Loucy (cell line): ENCODE data around the gene ADCY5.

Source experiments
- CTCF ChIP-seq: fragments of 200-600 bp; sonication (generic); conservative IDR thresholded peaks from 2 replicates; pipeline ENCODE4 v1.5.1; 2014; ENCODE audit warnings: mild to moderate bottlenecking, antibody characterized with exemption, low read length
- EZH2phosphoT487 ChIP-seq: fragments of 200-600 bp; IDR thresholded peaks from 2 replicates; pipeline ENCODE4 v1.6.1; 2018; ENCODE audit warnings: antibody characterized with exemption, mild to moderate bottlenecking, moderate library complexity, borderline replicate concordance

- TF ChIP-seq CTCF: no peak
- TF ChIP-seq EZH2phosphoT487: no peak
Observed at GRCh38 chr3:123270818-123271217, 178.1 kb downstream of the ADCY5 start.
